Measurements from ENCODE around the gene MRPL27.

The MRPL27 gene

DNA sequence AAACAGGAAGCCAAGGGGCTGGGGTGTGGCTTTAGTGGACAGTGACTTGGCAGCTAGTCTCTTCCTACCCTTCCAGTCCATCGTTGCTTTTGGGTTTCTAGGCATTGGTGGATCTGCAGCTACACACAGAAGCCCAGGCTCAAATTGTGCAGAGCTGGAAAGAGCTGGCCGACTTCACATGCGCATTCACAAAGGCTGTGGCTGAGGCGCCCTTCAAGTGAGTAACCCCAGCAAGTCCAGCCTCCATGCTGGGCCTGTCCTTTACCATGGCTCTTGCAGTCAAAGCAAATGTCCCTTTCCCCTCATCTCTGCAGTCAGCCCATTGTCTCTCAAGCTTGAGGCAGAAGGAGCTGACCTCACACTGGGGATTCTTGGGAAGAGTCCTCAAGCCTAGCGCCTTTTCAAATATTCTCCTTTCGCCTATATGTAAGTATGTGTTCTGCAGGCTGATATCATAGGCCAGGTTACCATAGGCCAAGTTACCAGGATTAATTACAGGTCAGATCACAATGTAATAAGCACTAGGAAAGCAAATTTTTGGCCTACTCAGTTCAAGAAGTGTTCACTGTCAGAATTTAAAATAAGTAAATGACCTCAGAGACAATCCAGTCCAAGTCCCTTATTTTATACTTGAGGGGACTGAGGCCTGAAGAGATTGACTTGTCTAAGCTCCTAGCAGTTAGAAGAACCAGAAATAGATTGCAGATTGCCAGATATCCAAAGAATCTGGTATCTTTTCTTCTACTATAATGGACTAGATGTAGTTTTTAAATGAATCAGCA is 6.6 kb upstream of the MRPL27 start:
- TF ChIP-seq EZH2 (IDR thresholded peaks at IDR 0.05; ENCODE audit: borderline replicate concordance, low read length) (no peak), CTCF (IDR thresholded peaks at IDR 0.05; ENCODE audit: low read length) (no peak)
- Histone ChIP-seq H3K9ac (ENCODE audit: low read length) (no peak overlapping the region), H2AFZ (ENCODE audit: low read length) (no peak overlapping the region), H4K20me1 (ENCODE audit: insufficient read depth, low read length) (no peaks in the 10 kb centered on the region), H3K4me1 (ENCODE audit: insufficient read depth, low read length, severe bottlenecking) (no peaks in the 10 kb centered on the region), H3K27ac (ENCODE audit: low read depth, low read length, poor library complexity, severe bottlenecking) (no peak overlapping the region), H3F3A (ENCODE audit: insufficient read depth, low read length) (no peaks in the 10 kb centered on the region), H3K4me2 (ENCODE audit: low read length) (no peak overlapping the region), H3K4me3 (ENCODE audit: low read depth, low read length, poor library complexity, severe bottlenecking) (no peak overlapping the region), H3K36me3 (ENCODE audit: insufficient read depth, low read length) (peaks cover 62% of the 10 kb centered on the region), H3K9me3 (ENCODE audit: low read length) (no peaks in the 10 kb centered on the region), H3K27me3 (ENCODE audit: insufficient read depth, low read length) (no peaks in the 10 kb centered on the region), H3K9me2 (ENCODE audit: low read depth, low read length) (no peaks in the 10 kb centered on the region), H3K79me2 (ENCODE audit: insufficient read depth, low read length) (no peaks in the 10 kb centered on the region)

DNA sequence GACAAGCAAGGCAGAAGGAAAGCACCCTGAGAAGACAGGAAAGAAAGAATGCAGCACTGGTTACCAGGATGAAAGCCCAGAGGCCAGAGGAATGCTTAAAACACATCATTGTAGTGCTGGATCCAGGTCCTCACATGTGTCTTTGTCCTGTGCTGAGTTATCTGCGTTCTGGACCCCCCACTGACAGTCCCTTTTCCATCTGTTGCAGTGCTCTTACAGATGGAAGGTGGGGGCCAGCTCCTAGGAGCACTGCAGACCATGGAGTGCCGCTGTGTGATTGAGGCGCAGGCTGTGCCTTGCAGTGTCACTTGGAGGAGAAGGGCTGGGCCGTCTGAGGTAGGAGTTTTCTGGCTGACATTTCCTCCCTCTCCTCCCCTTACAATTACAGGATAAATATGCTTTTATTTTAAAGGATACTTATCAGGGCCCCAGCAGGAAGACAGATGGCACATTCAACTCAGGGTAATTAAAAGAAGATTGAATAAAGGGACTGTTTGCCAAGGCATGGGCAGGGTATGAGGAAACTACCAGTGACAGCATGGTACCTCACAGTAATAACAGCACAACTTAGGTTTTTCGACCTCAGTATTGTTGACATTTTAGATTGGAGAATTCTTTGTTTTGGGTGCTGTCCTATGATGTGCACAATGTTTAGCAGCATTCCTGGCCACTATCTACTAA is 3.0 kb upstream of the MRPL27 start:
- Histone ChIP-seq H3K4me3 (ENCODE audit: low read depth, low read length, poor library complexity, severe bottlenecking) (no peak overlapping the region), H4K20me1 (ENCODE audit: insufficient read depth, low read length) (no peaks in the 10 kb centered on the region), H3K36me3 (ENCODE audit: insufficient read depth, low read length) (peaks cover 29% of the 10 kb centered on the region), H3K4me2 (ENCODE audit: low read length) (no peak overlapping the region), H3K9me2 (ENCODE audit: low read depth, low read length) (no peaks in the 10 kb centered on the region), H3K27ac (ENCODE audit: low read depth, low read length, poor library complexity, severe bottlenecking) (no peak overlapping the region), H3F3A (ENCODE audit: insufficient read depth, low read length) (no peaks in the 10 kb centered on the region), H3K4me1 (ENCODE audit: insufficient read depth, low read length, severe bottlenecking) (peaks cover 21% of the 10 kb centered on the region), H2AFZ (ENCODE audit: low read length) (no peak overlapping the region), H3K27me3 (ENCODE audit: insufficient read depth, low read length) (no peaks in the 10 kb centered on the region), H3K9ac (ENCODE audit: low read length) (no peak overlapping the region), H3K9me3 (ENCODE audit: low read length) (no peaks in the 10 kb centered on the region), H3K79me2 (ENCODE audit: insufficient read depth, low read length) (peaks cover 12% of the 10 kb centered on the region)
- no peak for TF ChIP-seq CTCF (IDR thresholded peaks at IDR 0.05; ENCODE audit: low read length)
- no peak for TF ChIP-seq EZH2 (IDR thresholded peaks at IDR 0.05; ENCODE audit: borderline replicate concordance, low read length)

GRCh38 chr17:50373705-50374104 is 721 bp upstream of the MRPL27 start:
- peaks cover 29% of the 10 kb centered on the region for H3K36me3 ChIP-seq (ENCODE audit: insufficient read depth, low read length)
- no peaks in the 10 kb centered on the region for H3K9me2 ChIP-seq (ENCODE audit: low read depth, low read length)
- peaks cover 21% of the 10 kb centered on the region for H3K4me1 ChIP-seq (ENCODE audit: insufficient read depth, low read length, severe bottlenecking)
- peak overlapping the region; percentile 87 for H3K4me3 ChIP-seq (ENCODE audit: low read depth, low read length, poor library complexity, severe bottlenecking)
- peak overlapping the region; percentile 81 for H3K27ac ChIP-seq (ENCODE audit: low read depth, low read length, poor library complexity, severe bottlenecking)
- H3K4me2 ChIP-seq (ENCODE audit: low read length): peak overlapping the region; percentile 96
- H3K9ac ChIP-seq (ENCODE audit: low read length): peak overlapping the region; percentile 91
- H3K27me3 ChIP-seq (ENCODE audit: insufficient read depth, low read length): no peaks in the 10 kb centered on the region
- TF ChIP-seq EZH2 (IDR thresholded peaks at IDR 0.05; ENCODE audit: borderline replicate concordance, low read length) (no peak), CTCF (IDR thresholded peaks at IDR 0.05; ENCODE audit: low read length) (no peak)
- no peaks in the 10 kb centered on the region for H3K9me3 ChIP-seq (ENCODE audit: low read length)
- H2AFZ ChIP-seq (ENCODE audit: low read length): no peak overlapping the region
- H4K20me1 ChIP-seq (ENCODE audit: insufficient read depth, low read length): no peaks in the 10 kb centered on the region
- H3K79me2 ChIP-seq (ENCODE audit: insufficient read depth, low read length): peaks cover 12% of the 10 kb centered on the region
- no peaks in the 10 kb centered on the region for H3F3A ChIP-seq (ENCODE audit: insufficient read depth, low read length)

Data from OCI-LY1 (cell line).